Fibroblast of peridontal ligament (primary cell): ENCODE measurements around the gene LRP4.
A peak's percentile ranks its signal among the peaks of the same experiment; 100 is the strongest.

Experiments
- DNase-seq: peaks from one replicate; pipeline ENCODE4 v3.0.0-alpha.2; 2010; ENCODE audit errors: extremely low read depth

LRP4 gene

DNA sequence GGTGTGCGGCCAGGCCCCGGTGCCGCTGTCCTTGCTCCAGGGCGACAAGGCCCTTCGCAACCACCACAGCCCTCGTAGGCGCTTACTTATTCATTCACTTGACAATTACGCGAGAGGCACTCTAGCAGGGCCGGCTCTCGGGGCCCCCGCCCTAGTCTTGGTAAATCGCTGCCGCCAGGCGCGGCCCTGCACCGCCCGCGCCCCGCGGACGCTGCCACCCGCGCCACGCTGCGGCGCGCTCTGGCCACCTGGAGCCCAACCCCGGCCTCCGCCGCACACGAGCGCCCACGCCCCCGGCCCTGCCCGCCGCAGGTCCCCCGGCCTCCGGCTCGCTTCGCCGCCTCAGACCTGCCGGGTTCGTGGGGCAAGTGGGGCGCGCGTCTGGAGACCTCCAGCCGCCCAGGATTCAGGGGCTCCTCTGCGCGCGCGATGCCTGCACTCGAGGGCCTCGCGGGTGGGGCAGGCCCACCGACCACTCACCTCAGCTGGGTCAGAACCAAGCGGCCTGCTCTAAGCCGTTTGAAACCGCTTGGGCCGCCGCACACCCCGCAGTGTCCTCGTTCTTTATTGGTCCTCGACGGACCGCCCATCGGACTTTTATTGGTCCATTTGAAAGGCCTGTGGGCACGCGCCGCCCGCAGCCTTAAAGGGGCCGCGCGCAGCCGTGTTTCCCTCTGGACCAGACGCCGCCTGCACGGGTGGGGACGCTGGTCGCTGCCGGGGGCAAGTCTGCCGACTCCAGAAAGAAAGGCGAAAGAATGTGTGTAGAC, 72.4 kb downstream of the LRP4 start, which contains the start of gene CKAP5:
TSS of gene CKAP5 (minus strand) at position 541 of the 770 bp plus-strand sequence. CDS start 25,049 bp downstream, outside the sequence.
- DNase-seq = peak; percentile 87

DNA sequence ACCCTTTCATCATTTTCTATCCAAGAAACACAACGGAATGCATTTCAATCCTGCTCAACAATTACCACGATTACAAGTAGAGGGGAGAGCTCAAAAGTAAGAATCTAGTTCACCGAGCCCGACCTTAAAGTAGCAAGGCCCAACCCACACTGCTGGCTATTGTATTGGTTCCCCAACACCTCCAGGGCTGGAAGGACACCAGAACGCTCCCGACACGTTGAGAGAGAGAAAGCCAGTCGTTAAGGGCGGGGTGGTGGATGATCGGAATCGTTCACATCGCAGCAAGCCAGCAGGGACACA, 73.0 kb downstream of the LRP4 start:
- DNase-seq = no peak

DNA sequence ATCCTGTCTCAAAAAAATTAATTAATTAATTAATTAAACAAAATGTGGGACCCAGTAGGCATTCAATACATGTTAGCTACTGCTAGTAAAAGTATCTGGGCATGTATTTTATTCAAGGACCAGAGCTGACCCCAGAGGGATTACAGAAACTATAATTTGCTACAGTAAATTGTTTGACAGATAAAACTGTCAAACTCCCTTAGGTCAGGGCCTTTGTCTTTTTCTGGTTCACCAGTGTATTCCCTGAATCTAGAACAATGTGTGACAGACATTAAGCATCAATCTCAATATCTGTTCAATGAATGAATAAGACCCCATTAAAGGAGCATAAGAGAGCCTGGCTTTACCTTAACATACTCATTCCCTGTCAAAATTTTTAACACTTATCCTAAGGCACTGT, 78.2 kb downstream of the LRP4 start:
- DNase-seq = no peak

DNA sequence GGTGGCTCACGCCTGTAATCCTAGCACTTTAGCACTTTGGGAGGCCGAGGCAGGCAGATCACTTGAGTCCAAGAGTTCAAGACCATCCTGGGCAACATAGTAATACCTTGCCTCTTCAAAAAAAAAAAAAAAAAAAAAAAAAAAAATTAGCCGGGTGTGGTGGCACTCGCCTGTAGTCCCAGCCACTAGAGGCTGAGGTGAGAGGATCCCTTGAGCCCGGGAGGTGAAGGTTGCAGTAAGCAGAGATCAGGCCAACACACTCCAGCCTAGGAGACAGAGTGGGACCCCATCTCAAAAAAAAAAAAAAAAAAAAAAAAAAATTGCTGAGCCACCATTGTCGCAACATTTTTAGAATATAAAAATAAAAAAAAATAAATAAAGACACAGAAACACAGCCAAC, 79.8 kb downstream of the LRP4 start:
- DNase-seq = no peak

DNA sequence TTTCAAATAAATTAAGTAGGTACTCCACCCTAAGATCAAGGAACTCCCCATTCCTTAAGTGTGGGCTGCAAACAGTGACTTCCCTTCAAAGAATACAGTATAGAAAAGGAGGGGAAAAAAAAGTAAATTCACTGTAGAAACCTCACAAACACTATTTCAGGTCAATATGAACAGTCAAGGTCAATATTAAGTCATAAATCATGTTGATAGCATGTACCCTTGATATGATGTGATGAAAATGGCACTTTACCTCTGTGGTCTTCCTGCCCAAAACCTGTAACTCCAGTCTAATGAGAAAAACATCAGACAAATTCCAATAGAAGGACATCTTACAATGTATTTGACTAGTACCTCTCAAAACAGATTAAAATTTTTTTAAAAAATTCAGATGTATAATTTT, 80.5 kb downstream of the LRP4 start:
- DNase-seq = no peak

DNA sequence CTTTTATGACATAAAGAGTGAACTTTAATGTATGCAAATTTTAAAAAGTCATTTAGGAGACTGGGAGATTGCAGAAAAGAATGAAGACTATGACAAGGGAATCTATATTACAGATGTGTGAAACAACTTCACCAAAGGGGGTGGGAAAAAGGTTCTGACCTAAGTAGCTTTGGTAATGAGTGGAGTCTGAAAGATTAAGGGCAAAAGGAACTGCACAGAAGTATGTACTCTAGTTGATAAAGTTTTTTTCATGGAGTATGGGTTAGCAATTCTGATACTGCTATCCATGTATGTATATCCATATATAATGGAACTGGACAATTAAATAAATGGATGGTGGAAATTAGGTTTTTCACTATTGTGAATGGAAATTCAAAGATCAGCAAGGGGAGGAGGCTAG, 81.5 kb downstream of the LRP4 start:
- DNase-seq = no peak

DNA sequence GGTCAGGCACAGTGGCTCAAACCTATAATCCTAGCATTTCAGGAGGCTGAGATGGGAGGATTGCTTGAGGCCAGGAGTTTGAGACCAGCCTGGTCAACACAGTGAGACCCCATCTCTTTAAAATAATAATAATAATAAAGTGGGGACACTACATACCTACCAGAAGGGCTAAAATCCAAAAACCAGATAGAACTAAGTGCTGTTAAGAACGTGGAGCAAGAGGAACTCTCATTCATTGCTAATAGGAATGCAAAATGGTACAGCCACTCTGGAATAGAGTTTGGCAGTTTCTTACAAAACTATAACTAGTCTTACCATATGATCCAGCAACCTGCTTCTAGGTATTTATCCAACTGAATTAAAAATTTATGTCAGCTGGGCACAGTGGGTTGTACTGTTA, 81.9 kb downstream of the LRP4 start:
- no peak for DNase-seq

DNA sequence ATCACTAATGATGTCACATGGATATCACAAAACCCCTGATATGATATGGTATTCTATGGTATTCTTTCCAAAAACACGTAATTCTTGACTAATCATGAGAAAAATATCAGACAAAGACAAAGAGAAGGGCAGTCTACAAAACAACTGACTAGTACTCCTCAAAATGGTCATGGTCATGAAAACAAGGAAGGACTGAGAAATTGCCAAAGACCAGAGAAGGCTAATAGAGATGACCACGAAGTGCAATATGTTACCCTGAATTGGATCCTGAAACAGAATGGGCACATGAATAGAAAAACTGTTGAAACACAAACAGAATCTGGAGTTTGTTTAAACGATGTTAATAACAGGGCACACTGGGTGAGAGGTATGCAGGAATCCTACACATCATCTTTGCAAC, 82.5 kb downstream of the LRP4 start:
- DNase-seq = no peak

DNA sequence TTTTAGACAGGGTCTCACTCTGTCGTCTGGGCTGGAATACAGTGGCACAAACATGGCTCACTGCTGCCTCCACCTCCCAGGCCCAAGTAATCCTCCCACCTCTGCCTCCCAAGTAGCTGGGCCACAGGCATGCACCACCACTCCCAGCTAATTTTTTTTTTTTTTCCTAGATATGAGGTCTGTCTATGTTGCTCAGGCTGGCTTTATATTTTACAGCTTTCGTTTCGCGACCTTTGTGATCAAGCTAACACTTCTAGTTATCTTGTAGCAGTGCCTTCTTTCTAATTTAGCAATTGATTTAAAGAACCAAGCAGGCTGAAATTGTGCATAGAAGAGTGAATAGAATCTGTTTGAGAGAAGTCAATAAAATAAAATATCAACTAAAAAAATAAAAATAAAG, 83.5 kb downstream of the LRP4 start:
- no peak for DNase-seq

DNA sequence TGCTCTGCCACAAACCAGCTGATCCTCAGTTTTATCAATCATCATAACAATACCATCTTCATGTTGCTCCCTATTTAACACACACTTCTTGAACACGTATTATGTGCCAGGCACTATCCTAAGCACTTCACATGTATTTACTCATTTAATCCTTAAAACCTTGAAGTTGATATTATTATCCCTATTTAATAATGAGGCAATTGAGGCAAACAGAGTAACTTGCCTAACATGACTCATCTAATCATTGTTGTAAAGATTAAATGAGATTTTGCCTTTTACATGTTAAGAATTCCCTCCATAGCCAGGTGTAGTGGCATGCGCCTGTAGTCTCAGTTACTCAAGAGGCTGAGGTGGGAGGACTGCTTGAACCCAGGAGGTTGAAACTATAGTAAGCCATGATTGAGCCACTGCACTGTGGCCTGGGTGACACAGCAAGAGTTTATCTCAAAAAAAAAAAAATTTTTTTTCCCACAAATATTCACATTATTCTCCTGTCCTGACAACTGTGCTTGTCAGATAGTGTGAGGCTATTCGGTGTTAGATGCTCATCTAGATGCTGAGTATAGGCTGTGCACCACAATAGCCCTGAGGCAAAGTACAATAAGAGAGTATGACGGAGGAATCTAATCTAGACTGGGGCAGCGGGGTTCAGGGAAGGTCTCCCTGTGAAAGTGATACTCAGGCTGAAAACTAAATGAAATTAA, 85.7 kb downstream of the LRP4 start:
- no peak for DNase-seq

DNA sequence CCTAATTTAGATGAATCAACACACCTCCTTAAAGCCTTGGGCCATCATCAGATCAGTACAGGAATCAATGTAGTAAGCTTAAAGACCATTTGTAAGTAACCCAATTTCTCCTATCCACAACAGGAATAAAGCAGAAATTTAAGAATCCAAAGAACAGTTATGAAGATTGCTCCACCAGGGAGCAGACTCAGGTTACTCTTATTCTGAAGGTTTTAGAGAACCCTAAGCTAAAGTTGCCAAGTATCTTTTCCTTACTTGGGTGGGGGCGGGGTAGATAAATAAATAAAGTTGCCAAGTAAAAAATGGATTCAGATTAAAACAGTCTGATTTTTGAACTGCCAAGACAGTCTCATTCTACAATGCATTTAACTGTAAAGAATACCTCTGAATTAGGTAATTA, 90.4 kb downstream of the LRP4 start:
- peak; percentile 54 for DNase-seq

DNA sequence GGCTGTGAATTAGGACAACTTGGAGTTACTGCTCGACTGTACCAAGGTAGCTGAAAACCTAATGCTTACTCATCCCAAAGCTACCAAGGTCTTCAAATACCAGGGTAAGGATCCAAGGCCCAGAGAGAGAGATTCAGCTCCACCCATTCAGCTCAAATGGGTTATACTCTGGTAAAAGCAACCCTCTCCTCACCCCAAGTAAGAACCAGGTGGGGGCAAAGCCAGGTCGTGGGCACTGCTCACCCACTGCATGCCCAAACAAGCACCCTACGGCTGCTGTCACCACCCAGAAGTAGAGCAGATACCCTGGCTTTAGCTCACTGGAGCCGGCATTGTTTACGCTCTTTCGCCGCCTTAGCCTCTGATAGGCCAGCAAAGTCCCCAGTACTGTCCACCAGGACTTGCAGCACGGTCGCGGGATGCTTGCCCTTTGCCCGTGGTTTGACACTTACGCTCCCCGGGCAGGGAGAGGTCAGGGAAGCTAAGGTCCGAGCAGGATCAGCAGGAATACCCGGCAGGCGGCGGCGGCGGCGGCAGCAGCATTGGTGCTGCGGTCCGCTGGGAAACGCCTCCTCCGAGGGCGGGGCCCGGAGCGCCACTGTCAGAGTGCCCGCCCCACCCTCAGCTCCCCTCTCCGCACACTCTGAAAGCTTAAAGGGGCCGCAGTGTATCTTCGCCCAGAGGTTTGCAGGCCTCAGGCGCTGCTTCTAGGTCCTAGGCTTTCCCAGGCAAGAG, 91.9 kb downstream of the LRP4 start:
- DNase-seq = peak; percentile 64

DNA sequence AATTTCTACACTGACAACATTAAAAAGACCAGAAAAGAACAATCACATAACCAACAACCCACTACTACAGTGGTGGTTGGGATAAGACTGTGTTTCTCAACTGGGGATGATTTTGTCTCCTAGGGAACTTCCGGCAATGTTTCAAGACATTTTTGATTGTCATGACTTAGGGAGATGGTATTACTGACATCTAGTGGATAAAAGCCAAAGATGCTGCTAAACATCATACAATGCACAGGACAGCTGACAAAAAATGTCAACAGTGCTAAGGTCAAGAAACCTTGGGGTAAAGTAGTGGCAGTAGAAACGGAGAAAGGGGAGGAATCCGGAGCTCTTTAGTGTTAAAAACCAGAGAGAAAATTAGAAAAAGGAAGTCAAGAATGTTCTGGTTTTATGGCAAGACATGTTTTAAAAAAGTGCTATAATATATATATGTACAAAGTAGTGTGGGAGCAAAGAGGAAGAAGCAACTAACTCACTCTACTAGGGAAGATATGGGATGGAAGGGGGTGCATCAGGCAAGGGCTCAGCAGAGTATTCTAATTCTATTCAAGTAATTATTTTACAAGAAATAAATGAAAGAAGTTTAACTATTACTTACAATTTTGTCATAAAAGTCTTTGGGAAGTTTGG, 109.4 kb downstream of the LRP4 start:
- DNase-seq = peak; percentile 54
